Panc1 (cell line): ENCODE measurements around the gene SH2D2A. TPM values are rescaled to one million over a fixed set of nuclear protein-coding genes. Genes with fewer than 3 reads are reported as not detected.

Experiments
- ATAC-seq: fragments of 200-7000 bp; cut with Tn5 transposase; 2 replicates; pipeline ENCODE4 v1.9.1; 2020; ENCODE audit warnings: mild to moderate bottlenecking, moderate library complexity
- BruUV-seq: library from RNA; stranded (reverse); fragments of 400-500 nt; replicated peaks from 2 replicates; lab custom pipeline; 2021; lab: Mats Ljungman, UMichigan
- CTCF ChIA-PET: fragments of 300-600 bp; sonication (Branson Sonifier 250); formaldehyde crosslinking; loops from one replicate; lab custom pipeline; 2022; ENCODE audit warnings: antibody characterized with exemption; lab: Charles Lee
- POLR2A ChIA-PET: fragments of 300-600 bp; sonication (Branson Sonifier 250); formaldehyde crosslinking; loops from one replicate; lab custom pipeline; 2022; ENCODE audit warnings: antibody characterized with exemption; lab: Charles Lee
- DNase-seq: peaks from one replicate; pipeline ENCODE4 v3.0.0-alpha.2; 2010; ENCODE audit warnings: low read depth, low spot score
- H3K27ac ChIP-seq: 2 replicates; pipeline ENCODE4 v1.5.1; 2011; ENCODE audit warnings: mild to moderate bottlenecking, low read length, inconsistent platforms
- H3K27me3 ChIP-seq: fragments of 200-500 bp; sonication (Bioruptor generic); 2 replicates; pipeline ENCODE4 v1.6.0; 2014; ENCODE audit warnings: low read length, inconsistent platforms; ENCODE audit not compliant: control insufficient read depth, insufficient read depth
- H3K36me3 ChIP-seq: fragments of 200-500 bp; sonication (Bioruptor generic); 2 replicates; pipeline ENCODE4 v1.5.1; 2014; ENCODE audit warnings: inconsistent platforms, mild to moderate bottlenecking, low read length, moderate library complexity; ENCODE audit not compliant: control insufficient read depth, insufficient read depth
- H3K4me1 ChIP-seq: 2 replicates; pipeline ENCODE4 v1.5.1; 2011; ENCODE audit warnings: inconsistent platforms, mild to moderate bottlenecking, low read length, moderate library complexity; ENCODE audit not compliant: control insufficient read depth, insufficient read depth
- H3K4me3 ChIP-seq, 2 experiments: 2 replicates each; pipeline ENCODE4 v1.5.1; 2011 to 2012; ENCODE audit warnings: low read depth in 2 of 2, low read length in 2 of 2, mild to moderate bottlenecking in 2 of 2, inconsistent platforms in 1 of 2, moderate library complexity in 1 of 2
- H3K9me3 ChIP-seq: fragments of 200-500 bp; sonication (Bioruptor generic); 2 replicates; pipeline ENCODE4 v1.5.1; 2014; ENCODE audit warnings: low read depth, mild to moderate bottlenecking, inconsistent platforms, low read length, moderate library complexity; ENCODE audit not compliant: control insufficient read depth, insufficient read depth
- CTCF ChIP-seq: fragments of 450-650 bp; IDR thresholded peaks from 2 replicates; pipeline ENCODE4 v1.5.1; 2017; ENCODE audit warnings: mild to moderate bottlenecking
- POLR2AphosphoS5 ChIP-seq: IDR thresholded peaks from 2 replicates; pipeline ENCODE4 v1.6.1; 2012; ENCODE audit warnings: mild to moderate bottlenecking, low read depth, low read length, moderate library complexity
- REST ChIP-seq, 2 experiments: IDR thresholded peaks; 2 replicates each; pipeline ENCODE4 v1.6.1; 2011 to 2012; ENCODE audit warnings: low read depth in 2 of 2, control low read depth in 1 of 2, low read length in 1 of 2, mild to moderate bottlenecking in 1 of 2, moderate library complexity in 1 of 2; ENCODE audit not compliant: insufficient read depth in 1 of 2
- SIN3A ChIP-seq: IDR thresholded peaks from 2 replicates; pipeline ENCODE4 v1.6.1; 2012; ENCODE audit warnings: low read depth, mild to moderate bottlenecking, low read length, moderate library complexity, borderline replicate concordance; ENCODE audit not compliant: insufficient read depth
- TCF7L2 ChIP-seq: IDR thresholded peaks from 2 replicates; pipeline ENCODE4 v1.6.1; 2011; ENCODE audit warnings: mild to moderate bottlenecking, low read depth, low read length, inconsistent platforms
- in situ Hi-C: cut with HindIII; loops from 2 replicates; pipeline ENCODE4 v1.10.0; 2016; ENCODE audit warnings: low sequenced_read_pairs, low pct_unique_long_range_greater_than_20kb
- intact Hi-C: fragments of 100-400 bp; cut with micrococcal nuclease; formaldehyde crosslinking; loops from one replicate; pipeline ENCODE4 v1.10.0; 2022; ENCODE audit not compliant: unreplicated experiment
- total RNA-seq: library from RNA; stranded (reverse); gene quantifications from one replicate; pipeline ENCODE4 v1.2.1, GENCODE V29; 2021; ENCODE audit not compliant: unreplicated experiment

The SH2D2A gene
- total RNA-seq, 1 experiment from 2014 or later = 0.69 TPM

GRCh38 chr1:156805766-156806511 is 10.7 kb downstream of the SH2D2A start:
- no TSS peak for BruUV-seq
- Histone ChIP-seq H3K27me3 (no peaks in the 10 kb centered on the region), H3K27ac (no peak overlapping the region), H3K4me1 (no peaks in the 10 kb centered on the region), H3K36me3 (no peaks in the 10 kb centered on the region), H3K4me3 (no peak overlapping the region), H3K9me3 (no peaks in the 10 kb centered on the region)
- DNase-seq (no peak), ATAC-seq (no peak)
- ChIA-PET POLR2A (interaction anchor here (0.6 kb wide), 2 partner anchors 84 to 349 kb away, joined by 3 read pairs; no protein-coding TSS in a partner anchor), CTCF (no interaction called here)
- intact Hi-C loops (no loop called here), in situ Hi-C loops (no loop called here)
- no peak for TF ChIP-seq REST (IDR thresholded peaks at IDR 0.05; ENCODE audit: insufficient read depth in 1 of 2, low read depth in 2 of 2, low read length in 1 of 2)
- no peak for TF ChIP-seq CTCF
- TF ChIP-seq TCF7L2 = no peak
- no peak for TF ChIP-seq POLR2AphosphoS5

GRCh38 chr1:156804572-156805243 is 11.9 kb downstream of the SH2D2A start:
- ATAC-seq = no peak
- no peaks in the 10 kb centered on the region for H3K27me3 ChIP-seq
- H3K27ac ChIP-seq = no peak overlapping the region
- H3K36me3 ChIP-seq = 0 out of 2 replicates have a peak, but pooled peaks cover 3% of the 10 kb centered on the region
- no TSS peak for BruUV-seq
- H3K4me3 ChIP-seq = no peak overlapping the region
- no peak for DNase-seq
- in situ Hi-C loops = no loop called here
- no peaks in the 10 kb centered on the region for H3K9me3 ChIP-seq
- no peak for TF ChIP-seq REST (IDR thresholded peaks at IDR 0.05; ENCODE audit: insufficient read depth in 1 of 2, low read depth in 2 of 2, low read length in 1 of 2)
- TF ChIP-seq CTCF = no peak
- TF ChIP-seq SIN3A = no peak
- TF ChIP-seq POLR2AphosphoS5 = no peak
- no peak for TF ChIP-seq TCF7L2
- H3K4me1 ChIP-seq = no peaks in the 10 kb centered on the region
- CTCF ChIA-PET = no interaction called here
- POLR2A ChIA-PET = interaction anchor here (0.6 kb wide), 1 partner anchor 54 kb away, joined by 6 read pairs; the partner anchor contains the start of gene INSRR
- intact Hi-C loops = no loop called here
